ENCODE results near the gene TPM2.
A peak's percentile ranks its signal among the peaks of the same experiment; 100 is the strongest.

The TPM2 gene

DNA sequence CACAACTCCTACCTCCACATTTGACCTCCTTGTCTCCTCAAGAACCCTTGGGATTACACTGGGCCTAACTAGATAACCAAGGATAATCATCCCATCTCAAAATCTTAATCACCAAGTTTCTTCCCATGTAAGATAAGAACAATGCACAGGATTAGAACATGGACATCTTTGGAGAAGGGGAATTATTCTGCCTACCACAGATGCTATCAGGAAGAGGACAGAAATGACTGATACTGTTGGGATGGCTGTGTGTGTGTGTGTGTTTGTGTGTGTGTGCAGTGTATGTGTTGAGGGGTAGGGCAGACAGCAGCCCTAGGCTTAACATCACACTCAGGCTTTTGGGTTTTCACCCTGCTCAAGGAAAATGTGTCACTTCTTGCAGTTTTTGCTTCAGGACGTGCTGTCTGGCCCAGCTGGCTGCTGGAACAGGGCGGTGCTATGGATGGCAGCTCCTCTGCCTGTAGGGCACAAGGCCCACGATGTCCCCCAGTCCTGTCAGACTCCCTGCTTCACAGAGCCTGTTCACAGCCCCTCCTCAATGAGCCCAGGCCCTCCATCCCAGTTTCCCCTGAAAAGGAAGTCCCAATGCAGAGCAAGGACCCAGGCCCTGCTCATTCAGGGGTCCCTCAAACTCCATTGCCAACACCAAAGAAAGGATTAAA is 8.3 kb downstream of the TPM2 start:
- Histone ChIP-seq H3K4me3 (ENCODE audit: low read length) (no peak overlapping the region), H3K9ac (ENCODE audit: low read length) (no peak overlapping the region), H3K27ac (ENCODE audit: low read length) (no peak overlapping the region), H3K4me1 (ENCODE audit: control insufficient read depth, low read depth, low read length) (peaks cover 6% of the 10 kb centered on the region), H3K9me3 (ENCODE audit: control insufficient read depth, low read depth, low read length) (no peaks in the 10 kb centered on the region), H3K36me3 (ENCODE audit: control insufficient read depth, low read depth, low read length) (peaks cover 40% of the 10 kb centered on the region), H3K27me3 (ENCODE audit: control insufficient read depth, insufficient read depth, low read length) (peaks cover 3% of the 10 kb centered on the region)

DNA sequence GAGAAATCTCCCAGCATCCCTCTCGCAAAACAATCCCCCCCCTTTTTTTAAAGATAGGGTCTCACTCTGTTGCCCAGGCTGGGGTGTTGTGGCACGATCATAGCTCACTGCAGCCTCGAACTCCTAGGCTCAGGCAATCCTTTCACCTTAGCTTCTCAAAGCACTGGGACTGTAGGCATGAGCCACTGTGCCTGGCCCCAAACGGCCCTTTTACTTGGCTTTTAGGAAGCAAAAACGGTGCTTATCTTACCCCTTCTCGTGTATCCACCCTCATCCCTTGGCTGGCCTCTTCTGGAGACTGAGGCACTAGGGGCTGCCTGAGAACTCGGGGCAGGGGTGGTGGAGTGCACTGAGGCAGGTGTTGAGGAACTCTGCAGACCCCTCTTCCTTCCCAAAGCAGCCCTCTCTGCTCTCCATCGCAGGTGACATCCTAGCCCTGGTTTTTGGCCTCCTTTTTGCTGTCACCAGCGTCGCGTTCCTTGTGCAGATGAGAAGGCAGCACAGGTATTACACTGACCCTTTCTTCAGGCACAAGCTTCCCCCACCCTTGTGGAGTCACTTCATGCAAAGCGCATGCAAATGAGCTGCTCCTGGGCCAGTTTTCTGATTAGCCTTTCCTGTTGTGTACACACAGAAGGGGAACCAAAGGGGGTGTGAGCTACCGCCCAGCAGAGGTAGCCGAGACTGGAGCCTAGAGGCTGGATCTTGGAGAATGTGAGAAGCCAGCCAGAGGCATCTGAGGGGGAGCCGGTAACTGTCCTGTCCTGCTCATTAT is 9.2 kb downstream of the TPM2 start:
- no peak overlapping the region for H3K27ac ChIP-seq (ENCODE audit: low read length)
- peaks cover 11% of the 10 kb centered on the region for H3K4me1 ChIP-seq (ENCODE audit: control insufficient read depth, low read depth, low read length)
- H3K27me3 ChIP-seq (ENCODE audit: control insufficient read depth, insufficient read depth, low read length) = peaks cover 8% of the 10 kb centered on the region
- peaks cover 36% of the 10 kb centered on the region for H3K36me3 ChIP-seq (ENCODE audit: control insufficient read depth, low read depth, low read length)
- H3K9me3 ChIP-seq (ENCODE audit: control insufficient read depth, low read depth, low read length) = no peaks in the 10 kb centered on the region
- no peak overlapping the region for H3K9ac ChIP-seq (ENCODE audit: low read length)
- no peak overlapping the region for H3K4me3 ChIP-seq (ENCODE audit: low read length)

DNA sequence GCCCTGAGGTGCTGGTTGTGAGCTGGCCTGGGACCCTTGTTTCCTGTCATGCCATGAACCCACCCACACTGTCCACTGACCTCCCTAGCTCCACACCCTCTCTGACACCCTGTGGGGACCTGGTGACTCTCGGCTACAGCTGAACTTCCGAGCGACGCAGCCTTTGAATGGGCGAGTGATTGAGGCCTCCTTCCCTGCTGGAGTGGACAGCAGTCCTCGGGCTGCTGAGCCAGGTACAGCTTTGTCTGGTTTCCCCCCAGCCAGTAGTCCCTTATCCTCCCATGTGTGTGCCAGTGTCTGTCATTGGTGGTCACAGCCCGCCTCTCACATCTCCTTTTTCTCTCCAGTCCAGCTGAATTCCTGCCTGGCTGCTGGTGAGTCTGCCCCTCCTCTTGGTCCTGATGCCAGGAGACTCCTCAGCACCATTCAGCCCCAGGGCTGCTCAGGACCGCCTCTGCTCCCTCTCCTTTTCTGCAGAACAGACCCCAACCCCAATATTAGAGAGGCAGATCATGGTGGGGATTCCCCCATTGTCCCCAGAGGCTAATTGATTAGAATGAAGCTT is 9.9 kb downstream of the TPM2 start:
- Histone ChIP-seq H3K27ac (ENCODE audit: low read length) (no peak overlapping the region), H3K4me3 (ENCODE audit: low read length) (no peak overlapping the region), H3K36me3 (ENCODE audit: control insufficient read depth, low read depth, low read length) (peaks cover 29% of the 10 kb centered on the region), H3K9me3 (ENCODE audit: control insufficient read depth, low read depth, low read length) (no peaks in the 10 kb centered on the region), H3K27me3 (ENCODE audit: control insufficient read depth, insufficient read depth, low read length) (peaks cover 10% of the 10 kb centered on the region), H3K4me1 (ENCODE audit: control insufficient read depth, low read depth, low read length) (peaks cover 11% of the 10 kb centered on the region), H3K9ac (ENCODE audit: low read length) (no peak overlapping the region)

DNA sequence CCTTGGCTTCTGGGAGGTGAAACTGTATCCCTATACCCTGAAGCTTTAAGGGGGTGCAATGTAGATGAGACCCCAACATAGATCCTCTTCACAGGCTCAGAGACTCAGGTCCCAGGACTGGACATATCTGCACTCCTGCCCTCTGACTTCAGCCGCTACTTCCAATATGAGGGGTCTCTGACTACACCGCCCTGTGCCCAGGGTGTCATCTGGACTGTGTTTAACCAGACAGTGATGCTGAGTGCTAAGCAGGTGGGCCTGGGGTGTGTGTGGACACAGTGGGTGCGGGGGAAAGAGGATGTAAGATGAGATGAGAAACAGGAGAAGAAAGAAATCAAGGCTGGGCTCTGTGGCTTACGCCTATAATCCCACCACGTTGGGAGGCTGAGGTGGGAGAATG is 10.6 kb downstream of the TPM2 start:
- Histone ChIP-seq H3K27me3 (ENCODE audit: control insufficient read depth, insufficient read depth, low read length) (peaks cover 15% of the 10 kb centered on the region), H3K9me3 (ENCODE audit: control insufficient read depth, low read depth, low read length) (no peaks in the 10 kb centered on the region), H3K4me3 (ENCODE audit: low read length) (no peak overlapping the region), H3K27ac (ENCODE audit: low read length) (no peak overlapping the region), H3K4me1 (ENCODE audit: control insufficient read depth, low read depth, low read length) (peaks cover 11% of the 10 kb centered on the region), H3K36me3 (ENCODE audit: control insufficient read depth, low read depth, low read length) (peaks cover 22% of the 10 kb centered on the region), H3K9ac (ENCODE audit: low read length) (no peak overlapping the region)

DNA sequence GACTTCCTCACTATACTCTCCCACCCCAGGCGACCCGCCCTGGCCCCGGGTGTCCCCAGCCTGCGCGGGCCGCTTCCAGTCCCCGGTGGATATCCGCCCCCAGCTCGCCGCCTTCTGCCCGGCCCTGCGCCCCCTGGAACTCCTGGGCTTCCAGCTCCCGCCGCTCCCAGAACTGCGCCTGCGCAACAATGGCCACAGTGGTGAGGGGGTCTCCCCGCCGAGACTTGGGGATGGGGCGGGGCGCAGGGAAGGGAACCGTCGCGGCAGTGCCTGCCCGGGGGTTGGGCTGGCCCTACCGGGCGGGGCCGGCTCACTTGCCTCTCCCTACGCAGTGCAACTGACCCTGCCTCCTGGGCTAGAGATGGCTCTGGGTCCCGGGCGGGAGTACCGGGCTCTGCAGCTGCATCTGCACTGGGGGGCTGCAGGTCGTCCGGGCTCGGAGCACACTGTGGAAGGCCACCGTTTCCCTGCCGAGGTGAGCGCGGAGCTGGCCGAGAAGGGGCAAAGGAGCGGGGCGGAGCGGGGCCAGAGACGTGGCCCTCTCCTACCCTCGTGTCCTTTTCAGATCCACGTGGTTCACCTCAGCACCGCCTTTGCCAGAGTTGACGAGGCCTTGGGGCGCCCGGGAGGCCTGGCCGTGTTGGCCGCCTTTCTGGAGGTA is 13.9 kb downstream of the TPM2 start:
- no peaks in the 10 kb centered on the region for H3K36me3 ChIP-seq (ENCODE audit: control insufficient read depth, low read depth, low read length)
- H3K4me1 ChIP-seq (ENCODE audit: control insufficient read depth, low read depth, low read length) = peaks cover 8% of the 10 kb centered on the region
- no peaks in the 10 kb centered on the region for H3K9me3 ChIP-seq (ENCODE audit: control insufficient read depth, low read depth, low read length)
- peaks cover 15% of the 10 kb centered on the region for H3K27me3 ChIP-seq (ENCODE audit: control insufficient read depth, insufficient read depth, low read length)
- peak overlapping the region; percentile 72 for H3K4me3 ChIP-seq (ENCODE audit: low read length)
- peak overlapping the region; percentile 63 for H3K9ac ChIP-seq (ENCODE audit: low read length)
- H3K27ac ChIP-seq (ENCODE audit: low read length) = no peak overlapping the region

DNA sequence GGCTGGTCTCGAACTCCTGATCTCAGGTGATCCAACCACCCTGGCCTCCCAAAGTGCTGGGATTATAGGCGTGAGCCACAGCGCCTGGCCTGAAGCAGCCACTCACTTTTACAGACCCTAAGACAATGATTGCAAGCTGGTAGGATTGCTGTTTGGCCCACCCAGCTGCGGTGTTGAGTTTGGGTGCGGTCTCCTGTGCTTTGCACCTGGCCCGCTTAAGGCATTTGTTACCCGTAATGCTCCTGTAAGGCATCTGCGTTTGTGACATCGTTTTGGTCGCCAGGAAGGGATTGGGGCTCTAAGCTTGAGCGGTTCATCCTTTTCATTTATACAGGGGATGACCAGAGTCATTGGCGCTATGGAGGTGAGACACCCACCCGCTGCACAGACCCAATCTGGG is 14.5 kb downstream of the TPM2 start:
- Histone ChIP-seq H3K9me3 (ENCODE audit: control insufficient read depth, low read depth, low read length) (no peaks in the 10 kb centered on the region), H3K4me3 (ENCODE audit: low read length) (peak overlapping the region; percentile 72), H3K9ac (ENCODE audit: low read length) (peak overlapping the region; percentile 63), H3K4me1 (ENCODE audit: control insufficient read depth, low read depth, low read length) (peaks cover 8% of the 10 kb centered on the region), H3K36me3 (ENCODE audit: control insufficient read depth, low read depth, low read length) (no peaks in the 10 kb centered on the region), H3K27ac (ENCODE audit: low read length) (no peak overlapping the region), H3K27me3 (ENCODE audit: control insufficient read depth, insufficient read depth, low read length) (peaks cover 15% of the 10 kb centered on the region)

DNA sequence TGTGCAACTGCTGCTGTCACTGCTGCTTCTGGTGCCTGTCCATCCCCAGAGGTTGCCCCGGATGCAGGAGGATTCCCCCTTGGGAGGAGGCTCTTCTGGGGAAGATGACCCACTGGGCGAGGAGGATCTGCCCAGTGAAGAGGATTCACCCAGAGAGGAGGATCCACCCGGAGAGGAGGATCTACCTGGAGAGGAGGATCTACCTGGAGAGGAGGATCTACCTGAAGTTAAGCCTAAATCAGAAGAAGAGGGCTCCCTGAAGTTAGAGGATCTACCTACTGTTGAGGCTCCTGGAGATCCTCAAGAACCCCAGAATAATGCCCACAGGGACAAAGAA is 15.7 kb downstream of the TPM2 start:
- Histone ChIP-seq H3K9ac (ENCODE audit: low read length) (no peak overlapping the region), H3K27me3 (ENCODE audit: control insufficient read depth, insufficient read depth, low read length) (peaks cover 15% of the 10 kb centered on the region), H3K4me1 (ENCODE audit: control insufficient read depth, low read depth, low read length) (peaks cover 5% of the 10 kb centered on the region), H3K36me3 (ENCODE audit: control insufficient read depth, low read depth, low read length) (no peaks in the 10 kb centered on the region), H3K4me3 (ENCODE audit: low read length) (no peak overlapping the region), H3K9me3 (ENCODE audit: control insufficient read depth, low read depth, low read length) (no peaks in the 10 kb centered on the region), H3K27ac (ENCODE audit: low read length) (no peak overlapping the region)

DNA sequence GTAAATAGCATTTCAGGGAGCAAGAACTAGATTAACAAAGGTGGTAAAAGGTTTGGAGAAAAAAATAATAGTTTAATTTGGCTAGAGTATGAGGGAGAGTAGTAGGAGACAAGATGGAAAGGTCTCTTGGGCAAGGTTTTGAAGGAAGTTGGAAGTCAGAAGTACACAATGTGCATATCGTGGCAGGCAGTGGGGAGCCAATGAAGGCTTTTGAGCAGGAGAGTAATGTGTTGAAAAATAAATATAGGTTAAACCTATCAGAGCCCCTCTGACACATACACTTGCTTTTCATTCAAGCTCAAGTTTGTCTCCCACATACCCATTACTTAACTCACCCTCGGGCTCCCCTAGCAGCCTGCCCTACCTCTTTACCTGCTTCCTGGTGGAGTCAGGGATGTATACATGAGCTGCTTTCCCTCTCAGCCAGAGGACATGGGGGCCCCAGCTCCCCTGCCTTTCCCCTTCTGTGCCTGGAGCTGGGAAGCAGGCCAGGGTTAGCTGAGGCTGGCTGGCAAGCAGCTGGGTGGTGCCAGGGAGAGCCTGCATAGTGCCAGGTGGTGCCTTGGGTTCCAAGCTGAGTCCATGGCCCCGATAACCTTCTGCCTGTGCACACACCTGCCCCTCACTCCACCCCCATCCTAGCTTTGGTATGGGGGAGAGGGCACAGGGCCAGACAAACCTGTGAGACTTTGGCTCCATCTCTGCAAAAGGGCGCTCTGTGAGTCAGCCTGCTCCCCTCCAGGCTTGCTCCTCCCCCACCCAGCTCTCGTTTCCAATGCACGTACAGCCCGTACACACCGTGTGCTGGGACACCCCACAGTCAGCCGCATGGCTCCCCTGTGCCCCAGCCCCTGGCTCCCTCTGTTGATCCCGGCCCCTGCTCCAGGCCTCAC is 16.3 kb downstream of the TPM2 start, which contains the start of gene CA9:
TSS of gene CA9 (plus strand) at position 797 of the 893 bp plus-strand sequence. CDS start at position 829, 32 bp downstream.
- peaks cover 15% of the 10 kb centered on the region for H3K27me3 ChIP-seq (ENCODE audit: control insufficient read depth, insufficient read depth, low read length)
- peaks cover 5% of the 10 kb centered on the region for H3K4me1 ChIP-seq (ENCODE audit: control insufficient read depth, low read depth, low read length)
- no peaks in the 10 kb centered on the region for H3K36me3 ChIP-seq (ENCODE audit: control insufficient read depth, low read depth, low read length)
- no peak within 1 kb of the TSS for H3K4me3 ChIP-seq (ENCODE audit: low read length)
- no peak within 1 kb of the TSS for H3K27ac ChIP-seq (ENCODE audit: low read length)
- H3K9me3 ChIP-seq (ENCODE audit: control insufficient read depth, low read depth, low read length) = no peaks in the 10 kb centered on the region
- no peak within 1 kb of the TSS for H3K9ac ChIP-seq (ENCODE audit: low read length)

DNA sequence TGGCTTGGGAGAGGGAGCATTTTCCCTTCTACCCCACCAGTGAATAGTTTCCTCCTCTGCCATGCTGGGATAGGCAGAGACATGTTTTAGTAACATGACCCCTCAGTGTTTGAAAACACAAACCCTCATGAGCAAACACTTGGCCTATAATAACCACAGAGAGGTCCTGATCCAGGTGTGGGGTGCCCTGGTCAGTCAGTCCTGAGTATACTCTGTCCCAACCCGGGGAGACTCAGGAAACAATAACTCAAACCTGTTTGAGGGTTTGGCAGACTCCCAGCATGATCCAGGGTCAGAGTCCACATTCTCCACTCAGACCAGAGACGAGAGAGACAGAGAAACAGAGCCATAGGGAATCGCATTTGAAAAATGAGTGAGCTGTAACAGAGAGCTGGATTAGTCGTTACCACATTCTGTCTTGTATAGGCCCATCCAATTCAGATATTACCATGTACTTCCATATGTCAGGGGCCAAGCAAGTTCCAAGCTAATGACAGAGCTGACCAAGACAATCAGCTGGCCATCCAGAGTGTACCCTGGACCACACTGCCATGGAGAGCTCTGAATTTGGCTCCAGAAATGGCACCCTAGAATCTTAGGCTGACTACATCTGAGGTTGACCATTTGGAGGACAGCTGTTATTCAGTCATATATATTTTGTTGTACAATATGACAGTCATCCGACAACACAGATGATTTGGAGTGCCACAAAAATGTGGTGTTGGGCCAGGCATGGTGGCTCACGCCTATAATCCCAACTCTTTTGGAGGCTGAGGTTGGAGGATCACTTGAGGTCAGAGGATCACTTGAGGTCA is 20.2 kb downstream of the TPM2 start:
- H3K36me3 ChIP-seq (ENCODE audit: control insufficient read depth, low read depth, low read length) = no peaks in the 10 kb centered on the region
- H3K9me3 ChIP-seq (ENCODE audit: control insufficient read depth, low read depth, low read length) = no peaks in the 10 kb centered on the region
- H3K4me1 ChIP-seq (ENCODE audit: control insufficient read depth, low read depth, low read length) = peaks cover 4% of the 10 kb centered on the region
- H3K27ac ChIP-seq (ENCODE audit: low read length) = no peak overlapping the region
- no peak overlapping the region for H3K4me3 ChIP-seq (ENCODE audit: low read length)
- peaks cover 2% of the 10 kb centered on the region for H3K27me3 ChIP-seq (ENCODE audit: control insufficient read depth, insufficient read depth, low read length)
- no peak overlapping the region for H3K9ac ChIP-seq (ENCODE audit: low read length)

DNA sequence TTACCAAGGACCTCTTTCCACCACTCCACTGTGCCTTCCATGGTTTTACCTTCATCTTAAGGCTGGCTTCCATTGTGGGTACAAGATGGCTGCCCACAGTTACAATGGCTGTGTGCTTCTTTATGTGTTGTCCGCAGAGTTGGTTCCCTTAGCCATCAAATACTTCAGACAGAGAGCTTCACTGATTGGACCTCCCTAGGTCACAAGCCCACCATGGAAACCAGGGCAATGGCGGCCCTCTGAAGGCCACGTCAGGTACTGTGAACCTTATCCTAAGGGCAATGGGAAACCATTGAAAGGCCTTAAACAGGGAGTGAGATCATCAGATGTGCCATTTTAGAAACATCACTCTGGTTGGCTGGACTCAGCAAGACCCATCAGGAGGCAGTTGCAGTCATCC is 21.8 kb downstream of the TPM2 start:
- H3K36me3 ChIP-seq (ENCODE audit: control insufficient read depth, low read depth, low read length) = peaks cover 4% of the 10 kb centered on the region

More for the DNA sequence above, 21.8 kb downstream of the TPM2 start:
- no peaks in the 10 kb centered on the region for H3K27me3 ChIP-seq (ENCODE audit: control insufficient read depth, insufficient read depth, low read length)
- no peaks in the 10 kb centered on the region for H3K9me3 ChIP-seq (ENCODE audit: control insufficient read depth, low read depth, low read length)
- H3K4me3 ChIP-seq (ENCODE audit: low read length) = no peak overlapping the region
- H3K4me1 ChIP-seq (ENCODE audit: control insufficient read depth, low read depth, low read length) = peaks cover 10% of the 10 kb centered on the region
- H3K27ac ChIP-seq (ENCODE audit: low read length) = no peak overlapping the region
- no peak overlapping the region for H3K9ac ChIP-seq (ENCODE audit: low read length)
